PC-3 (cell line): ENCODE results near the gene BUD31. TPM values are rescaled to one million over a fixed set of nuclear protein-coding genes. Genes with fewer than 3 reads are reported as not detected.

Experiments
- ATAC-seq: fragments of 200-7000 bp; cut with Tn5 transposase; 2 replicates; pipeline ENCODE4 v1.9.1; 2020; ENCODE audit warnings: mild to moderate bottlenecking, moderate library complexity
- BruUV-seq: library from RNA; stranded (reverse); fragments of 400-500 nt; replicated peaks from 2 replicates; lab custom pipeline; 2021; lab: Mats Ljungman, UMichigan
- CTCF ChIA-PET: fragments of 300-600 bp; sonication (Branson Sonifier 250); formaldehyde crosslinking; loops from one replicate; lab custom pipeline; 2022; ENCODE audit warnings: antibody characterized with exemption; lab: Charles Lee
- POLR2A ChIA-PET: fragments of 300-600 bp; sonication (Branson Sonifier 250); formaldehyde crosslinking; loops from one replicate; lab custom pipeline; 2022; ENCODE audit warnings: antibody characterized with exemption; ENCODE audit not compliant: unreplicated experiment; lab: Charles Lee
- DNase-seq: peaks from one replicate; pipeline ENCODE4 v3.0.0-alpha.2; 2015
- H2AFZ ChIP-seq: fragments of 300-600 bp; sonication (generic); 2 replicates; pipeline ENCODE4 v1.6.0; 2016; ENCODE audit warnings: antibody characterized with exemption, low read length
- H3F3A ChIP-seq: fragments of 300-600 bp; sonication (generic); one replicate; pipeline ENCODE4 v1.6.0; 2017; ENCODE audit warnings: antibody characterized with exemption, low read length, control low read depth, mild to moderate bottlenecking; ENCODE audit not compliant: unreplicated experiment
- H3K27ac ChIP-seq: fragments of 300-600 bp; sonication (generic); 2 replicates; pipeline ENCODE4 v1.5.1; 2016; ENCODE audit warnings: mild to moderate bottlenecking, low read length
- H3K27me3 ChIP-seq: fragments of 300-600 bp; sonication (generic); 2 replicates; pipeline ENCODE4 v1.6.1; 2016; ENCODE audit warnings: low read length, mixed read lengths
- H3K36me3 ChIP-seq: fragments of 300-600 bp; sonication (generic); 2 replicates; pipeline ENCODE4 v1.6.1; 2016; ENCODE audit warnings: low read depth, mixed run types, low read length, mixed read lengths
- H3K4me1 ChIP-seq: fragments of 300-600 bp; sonication (generic); 2 replicates; pipeline ENCODE4 v1.5.1; 2016; ENCODE audit warnings: low read length; ENCODE audit not compliant: insufficient read depth
- H3K4me2 ChIP-seq: fragments of 300-600 bp; sonication (generic); 2 replicates; pipeline ENCODE4 v1.6.0; 2016; ENCODE audit warnings: low read length
- H3K4me3 ChIP-seq: fragments of 300-600 bp; sonication (generic); 2 replicates; pipeline ENCODE4 v1.5.1; 2016; ENCODE audit warnings: mild to moderate bottlenecking, low read length, mixed read lengths
- H3K79me2 ChIP-seq: fragments of 300-600 bp; sonication (generic); 2 replicates; pipeline ENCODE4 v1.6.1; 2017; ENCODE audit warnings: low read length, mixed read lengths
- H3K9ac ChIP-seq: fragments of 300-600 bp; sonication (generic); 2 replicates; pipeline ENCODE4 v1.6.0; 2016; ENCODE audit warnings: mild to moderate bottlenecking, low read length
- H3K9me2 ChIP-seq: fragments of 300-600 bp; sonication (generic); replicated peaks from 2 replicates; pipeline ENCODE4 v1.6.1; 2016; ENCODE audit warnings: mixed run types, low read length, mixed read lengths
- H3K9me3 ChIP-seq: fragments of 300-600 bp; sonication (generic); 2 replicates; pipeline ENCODE4 v1.6.1; 2016; ENCODE audit warnings: low read length, mixed read lengths
- H4K20me1 ChIP-seq: fragments of 300-600 bp; sonication (generic); 2 replicates; pipeline ENCODE4 v1.6.1; 2016; ENCODE audit warnings: low read length, mixed read lengths
- CTCF ChIP-seq: fragments of 300-600 bp; sonication (generic); conservative IDR thresholded peaks from 2 replicates; pipeline ENCODE4 v1.5.1; 2017; ENCODE audit warnings: antibody characterized with exemption, low read depth, mild to moderate bottlenecking, low read length
- EZH2 ChIP-seq: fragments of 300-600 bp; sonication (generic); IDR thresholded peaks from one replicate; pipeline ENCODE4 v1.6.1; 2017; ENCODE audit warnings: antibody characterized with exemption, mild to moderate bottlenecking, low read length; ENCODE audit not compliant: unreplicated experiment
- EZH2phosphoT487 ChIP-seq: fragments of 300-600 bp; sonication (generic); IDR thresholded peaks from 2 replicates; pipeline ENCODE4 v1.6.1; 2018; ENCODE audit warnings: mild to moderate bottlenecking, antibody characterized with exemption, low read length, borderline replicate concordance
- intact Hi-C: fragments of 100-400 bp; cut with micrococcal nuclease; formaldehyde crosslinking; loops from 2 replicates; pipeline ENCODE4 v1.9.0; 2023
- total RNA-seq: library from RNA; depleted of rRNA; stranded (reverse); fragments of >200 nt; gene quantifications from 2 replicates; pipeline ENCODE4 v1.2.3, GENCODE V29; 2014

BUD31 gene
- total RNA-seq, 1 experiment from 2014 or later: 144 TPM

GRCh38 chr7:99381664-99382075 lies 27.1 kb upstream of the BUD31 start:
- TF ChIP-seq CTCF (no peak), EZH2 (no peak), EZH2phosphoT487 (no peak)
- DNase-seq (no peak), ATAC-seq (no peak)
- Histone ChIP-seq H3K4me2 (no peak overlapping the region), H2AFZ (no peak overlapping the region), H3F3A (no peaks in the 10 kb centered on the region), H3K27me3 (no peaks in the 10 kb centered on the region), H3K4me3 (no peak overlapping the region), H3K79me2 (peaks cover 49% of the 10 kb centered on the region), H3K9me3 (no peaks in the 10 kb centered on the region), H3K9ac (no peak overlapping the region), H3K27ac (no peak overlapping the region), H3K36me3 (peaks cover 11% of the 10 kb centered on the region), H3K9me2 (no peaks in the 10 kb centered on the region), H4K20me1 (peaks cover 14% of the 10 kb centered on the region; the same call in 1 of the 2 replicates), H3K4me1 (peaks cover 10% of the 10 kb centered on the region; the same call in 1 of the 2 replicates)
- CTCF ChIA-PET: no interaction called here
- BruUV-seq: no TSS peak
- intact Hi-C loops: no loop called here
- POLR2A ChIA-PET: no interaction called here

- no peak for TF ChIP-seq CTCF
- ChIA-PET CTCF (no interaction called here), POLR2A (no interaction called here)
- Histone ChIP-seq H3K4me2 (no peak overlapping the region), H3K9me2 (no peaks in the 10 kb centered on the region), H3K9ac (no peak overlapping the region), H3F3A (no peaks in the 10 kb centered on the region), H3K79me2 (peaks cover 36% of the 10 kb centered on the region), H3K9me3 (no peaks in the 10 kb centered on the region), H3K4me1 (peaks cover 10% of the 10 kb centered on the region; the same call in 1 of the 2 replicates), H3K27me3 (no peaks in the 10 kb centered on the region), H2AFZ (no peak overlapping the region), H3K27ac (no peak overlapping the region), H4K20me1 (peaks cover 14% of the 10 kb centered on the region; the same call in 1 of the 2 replicates), H3K4me3 (no peak overlapping the region), H3K36me3 (peaks cover 15% of the 10 kb centered on the region)
- intact Hi-C loops: no loop called here
- ATAC-seq (no peak), DNase-seq (no peak)
- no TSS peak for BruUV-seq
Measured at GRCh38 chr7:99383203-99383602, 25.6 kb upstream of the BUD31 start.

- H3K9ac ChIP-seq: no peak overlapping the region
- no peaks in the 10 kb centered on the region for H3K27me3 ChIP-seq
- H3K4me2 ChIP-seq: no peak overlapping the region
- H3K4me3 ChIP-seq: no peak overlapping the region
- intact Hi-C loops: no loop called here
- ATAC-seq (peak; percentile 25; the same call in 1 of the 2 replicates), DNase-seq (no peak)
- ChIA-PET POLR2A (no interaction called here), CTCF (no interaction called here)
- no peak overlapping the region for H3K27ac ChIP-seq
- no peaks in the 10 kb centered on the region for H3K9me3 ChIP-seq
- TF ChIP-seq EZH2phosphoT487 (no peak), EZH2 (no peak), CTCF (no peak)
- H3K4me1 ChIP-seq: peaks cover 10% of the 10 kb centered on the region; the same call in 1 of the 2 replicates
- no peaks in the 10 kb centered on the region for H3K9me2 ChIP-seq
- no peak overlapping the region for H2AFZ ChIP-seq
- peaks cover 36% of the 10 kb centered on the region for H3K79me2 ChIP-seq
- H4K20me1 ChIP-seq: peaks cover 14% of the 10 kb centered on the region; the same call in 1 of the 2 replicates
- H3K36me3 ChIP-seq: peaks cover 17% of the 10 kb centered on the region
- no TSS peak for BruUV-seq
- H3F3A ChIP-seq: no peaks in the 10 kb centered on the region
Measured at GRCh38 chr7:99383791-99384370, 24.9 kb upstream of the BUD31 start.
